ENCODE data around the gene CLEC14A.

CLEC14A gene

DNA sequence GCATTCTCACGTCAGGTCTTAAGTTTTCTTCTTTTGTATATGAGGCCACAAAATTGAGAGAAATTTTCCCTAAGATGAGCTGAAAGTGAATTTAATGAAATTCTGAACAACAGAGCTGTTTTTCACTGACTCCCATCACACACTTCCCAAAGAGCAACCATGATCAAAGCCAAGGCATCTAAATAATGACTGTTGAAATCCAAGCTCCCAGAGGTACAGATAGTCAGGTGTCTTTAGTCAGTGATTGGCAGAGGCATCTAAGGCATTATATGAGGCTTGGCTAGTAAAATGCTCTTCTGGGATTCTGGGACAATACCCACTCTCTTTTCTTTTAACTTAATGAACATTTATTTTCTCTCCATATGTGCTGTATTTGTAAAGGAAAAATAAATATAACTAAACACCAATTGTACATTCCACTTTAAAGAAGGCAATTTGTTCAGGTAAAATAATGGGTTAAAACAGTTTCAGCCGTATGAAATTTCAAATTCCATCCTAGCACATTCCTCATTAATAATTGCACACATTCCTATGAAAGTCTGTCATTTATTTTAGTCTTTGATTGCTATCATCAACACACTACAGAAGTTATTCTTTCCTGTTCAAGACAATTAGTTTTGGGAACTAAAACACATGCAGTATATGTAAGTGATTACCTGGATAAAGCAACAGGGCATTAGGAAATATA is 49.1 kb downstream of the CLEC14A start:
- H3K4me3 ChIP-seq (ENCODE audit: low read depth, low read length), result no peak overlapping the region

- no peak overlapping the region for H3K4me3 ChIP-seq (ENCODE audit: low read depth, low read length)
These were observed 49.8 kb downstream of the CLEC14A start for GRCh38 chr14:38205949-38206665.

GRCh38 chr14:38205119-38205813 is 50.6 kb downstream of the CLEC14A start:
- no peak overlapping the region for H3K4me3 ChIP-seq (ENCODE audit: low read depth, low read length)

- H3K4me3 ChIP-seq (ENCODE audit: low read depth, low read length), result no peak overlapping the region
These were observed 51.2 kb downstream of the CLEC14A start for GRCh38 chr14:38204719-38205115.
